Right kidney (tissue), 1 donor: ENCODE data around the gene USP7.

Experiments used
- DNase-seq: peaks from one replicate; pipeline ENCODE4 v3.0.0-alpha.2; 2016

USP7 gene

GRCh38 chr16:8900343-8900742 is 63.4 kb downstream of the USP7 start:
- no peak for DNase-seq

GRCh38 chr16:8899709-8900317 is 63.9 kb downstream of the USP7 start:
- DNase-seq: no peak

- DNase-seq: no peak
Measured at GRCh38 chr16:8898660-8899318, 64.9 kb downstream of the USP7 start.

GRCh38 chr16:8894736-8895334 is 68.9 kb downstream of the USP7 start:
- no peak for DNase-seq

- no peak for DNase-seq
Measured at GRCh38 chr16:8893976-8894690, 69.6 kb downstream of the USP7 start.

- DNase-seq: no peak
Measured at GRCh38 chr16:8893426-8893825, 70.3 kb downstream of the USP7 start.

GRCh38 chr16:8892101-8892575 is 71.6 kb downstream of the USP7 start:
- peak; percentile 35 for DNase-seq

- DNase-seq: no peak
Measured at GRCh38 chr16:8890549-8890921, 73.2 kb downstream of the USP7 start.

GRCh38 chr16:8889893-8890548 is 73.7 kb downstream of the USP7 start:
- no peak for DNase-seq

- no peak for DNase-seq
Measured at GRCh38 chr16:8888951-8889892, 74.5 kb downstream of the USP7 start.

GRCh38 chr16:8887952-8888560 is 75.7 kb downstream of the USP7 start:
- no peak for DNase-seq

GRCh38 chr16:8887431-8887765 is 76.3 kb downstream of the USP7 start:
- DNase-seq: no peak

GRCh38 chr16:8886593-8887430 is 76.9 kb downstream of the USP7 start:
- DNase-seq: no peak

- no peak for DNase-seq
Measured at GRCh38 chr16:8885674-8886592, 77.8 kb downstream of the USP7 start.

GRCh38 chr16:8882725-8883377 is 80.9 kb downstream of the USP7 start:
- DNase-seq: no peak

GRCh38 chr16:8882041-8882617 is 81.6 kb downstream of the USP7 start, which contains the start of gene LITAFD:
TSS of gene LITAFD (plus strand) at chr16:8882351. CDS start at chr16:8884356, 2,005 bp downstream.
- DNase-seq: no peak

GRCh38 chr16:8880839-8881510 is 82.7 kb downstream of the USP7 start:
- DNase-seq: no peak
